Peyer's patch (tissue), 4 donors: ENCODE measurements around the gene KDM2A. TPM values are rescaled to one million over a fixed set of nuclear protein-coding genes. Genes with fewer than 3 reads are reported as not detected.

ENCODE experiments used
- DNase-seq, 3 donors: peaks; one replicate each; pipeline ENCODE4 v3.0.0-alpha.2; 2017 to 2019
- H3K27ac ChIP-seq, 4 donors: fragments of 200-600 bp; sonication (generic); one replicate each; pipeline ENCODE4 v1.5.1; 2016 to 2019
- H3K27me3 ChIP-seq, 2 donors: fragments of 200-600 bp; sonication (generic); one replicate each; pipeline ENCODE4 v1.5.1; 2019
- H3K36me3 ChIP-seq, 3 donors: fragments of 200-600 bp; sonication (generic); one replicate each; pipeline ENCODE4 v1.5.1; 2016 to 2019
- H3K4me1 ChIP-seq, 4 donors: fragments of 200-600 bp; sonication (generic); one replicate each; pipeline ENCODE4 v1.5.1; 2016 to 2019
- H3K4me3 ChIP-seq, 4 donors: fragments of 200-600 bp; sonication (generic); 1 replicate in 3 of 4; 2 replicates in 1 of 4; pipeline ENCODE4 v1.5.1; 2016 to 2019; ENCODE audit warnings: mild to moderate bottlenecking in 1 of 4
- H3K9me3 ChIP-seq, 4 donors: fragments of 200-600 bp; sonication (generic); one replicate each; pipeline ENCODE4 v1.5.1; 2016 to 2019; ENCODE audit warnings: mild to moderate bottlenecking in 1 of 4
- CTCF ChIP-seq, 6 experiments: fragments of 450-650 bp in 4 of 6; fragments of 200-600 bp in 2 of 6; sonication (generic) in 1 of 6; IDR thresholded peaks; one replicate each; pipeline ENCODE4 v1.5.1; 2017 to 2019; ENCODE audit warnings: antibody characterized with exemption in 6 of 6, mild to moderate bottlenecking in 3 of 6, moderate library complexity in 1 of 6
- POLR2A ChIP-seq, 2 donors: fragments of 450-650 bp; IDR thresholded peaks; one replicate each; pipeline ENCODE4 v1.5.1; 2017; ENCODE audit warnings: antibody characterized with exemption in 2 of 2, mild to moderate bottlenecking in 2 of 2, moderate library complexity in 2 of 2
- total RNA-seq, 4 donors: library from RNA; depleted of rRNA; stranded (reverse); fragments of >200 nt; gene quantifications; one replicate each; pipeline ENCODE4 v1.1.0, GENCODE V29; 2016

Gene KDM2A
- total RNA-seq, 4 donors from 2014 or later, result 76.7 to 225 (median 105) TPM

- H3K36me3 ChIP-seq, result no peaks in the 10 kb centered on the region
- H3K4me1 ChIP-seq, result peaks cover 0 to 31% (median 3%) of the 10 kb centered on the region in 4 donors
- H3K4me3 ChIP-seq, result no peak overlapping the region
- H3K27me3 ChIP-seq, result no peaks in the 10 kb centered on the region
- no peaks in the 10 kb centered on the region for H3K9me3 ChIP-seq
- peak overlapping the region in 2 of 4 donors; percentile 79 to 89 for H3K27ac ChIP-seq
- DNase-seq, result no peak
- TF ChIP-seq CTCF (IDR thresholded peaks at IDR 0.05) (no peak), POLR2A (IDR thresholded peaks at IDR 0.05) (no peak)
Measured at GRCh38 chr11:67079065-67079705, 39.9 kb upstream of the KDM2A start.

GRCh38 chr11:67082071-67082791, 36.8 kb upstream of the KDM2A start:
- H3K9me3 ChIP-seq, result no peaks in the 10 kb centered on the region
- peaks cover 0 to 28% (median 3%) of the 10 kb centered on the region in 4 donors for H3K4me1 ChIP-seq
- no peak overlapping the region for H3K27ac ChIP-seq
- no peak overlapping the region for H3K4me3 ChIP-seq
- TF ChIP-seq CTCF (IDR thresholded peaks at IDR 0.05), result peak in 1 of 6 experiments; percentile 6
- no peak for TF ChIP-seq POLR2A (IDR thresholded peaks at IDR 0.05)
- H3K36me3 ChIP-seq, result no peaks in the 10 kb centered on the region
- H3K27me3 ChIP-seq, result no peaks in the 10 kb centered on the region
- DNase-seq, result no peak

- H3K4me3 ChIP-seq, result no peak overlapping the region
- no peaks in the 10 kb centered on the region for H3K36me3 ChIP-seq
- no peak for TF ChIP-seq CTCF (IDR thresholded peaks at IDR 0.05)
- no peak for TF ChIP-seq POLR2A (IDR thresholded peaks at IDR 0.05)
- no peak for DNase-seq
- no peak overlapping the region for H3K27ac ChIP-seq
- no peaks in the 10 kb centered on the region for H3K9me3 ChIP-seq
- H3K27me3 ChIP-seq, result no peaks in the 10 kb centered on the region
- peaks cover 0 to 13% (median 3%) of the 10 kb centered on the region in 4 donors for H3K4me1 ChIP-seq
Measured at GRCh38 chr11:67083786-67084366, 35.2 kb upstream of the KDM2A start.

GRCh38 chr11:67085617-67086016, 33.4 kb upstream of the KDM2A start:
- H3K36me3 ChIP-seq, result no peaks in the 10 kb centered on the region
- H3K27ac ChIP-seq, result no peak overlapping the region
- TF ChIP-seq CTCF (IDR thresholded peaks at IDR 0.05) (no peak), POLR2A (IDR thresholded peaks at IDR 0.05) (no peak)
- peaks cover 0 to 10% (median 3%) of the 10 kb centered on the region in 4 donors for H3K4me1 ChIP-seq
- no peak overlapping the region for H3K4me3 ChIP-seq
- DNase-seq, result no peak
- no peaks in the 10 kb centered on the region for H3K9me3 ChIP-seq
- no peaks in the 10 kb centered on the region for H3K27me3 ChIP-seq

GRCh38 chr11:67090717-67091116, 28.3 kb upstream of the KDM2A start:
- H3K27ac ChIP-seq, result no peak overlapping the region
- H3K36me3 ChIP-seq, result no peaks in the 10 kb centered on the region
- no peaks in the 10 kb centered on the region for H3K27me3 ChIP-seq
- H3K4me1 ChIP-seq, result no peaks in the 10 kb centered on the region
- DNase-seq, result no peak
- no peak for TF ChIP-seq CTCF (IDR thresholded peaks at IDR 0.05)
- no peak for TF ChIP-seq POLR2A (IDR thresholded peaks at IDR 0.05)
- H3K4me3 ChIP-seq, result no peak overlapping the region
- no peaks in the 10 kb centered on the region for H3K9me3 ChIP-seq
